HAP-1 (cell line): ENCODE results near the gene NCBP2L.

Experiments used
- DNase-seq, 2 experiments: peaks; one replicate each; pipeline ENCODE4 v3.0.0-alpha.2; 2016 to 2020; ENCODE audit warnings: low spot score in 2 of 2
- H3K27me3 ChIP-seq: fragments of 250-450 bp; sonication (Bioruptor Pico); 2 replicates; pipeline ENCODE4 v1.5.1; 2020; ENCODE audit warnings: low read depth, mild to moderate bottlenecking, moderate library complexity
- H3K36me3 ChIP-seq: fragments of 250-450 bp; sonication (Bioruptor Pico); replicated peaks from 2 replicates; pipeline ENCODE4 v1.5.1; 2020; ENCODE audit warnings: mild to moderate bottlenecking
- H3K4me1 ChIP-seq: fragments of 250-450 bp; sonication (Bioruptor Pico); 2 replicates; pipeline ENCODE4 v1.5.1; 2020; ENCODE audit warnings: mild to moderate bottlenecking
- H3K4me3 ChIP-seq: fragments of 250-450 bp; sonication (Bioruptor Pico); 2 replicates; pipeline ENCODE4 v1.5.1; 2020; ENCODE audit warnings: mild to moderate bottlenecking, moderate library complexity
- H3K9me3 ChIP-seq: fragments of 250-450 bp; sonication (Bioruptor Pico); 2 replicates; pipeline ENCODE4 v1.5.1; 2020; ENCODE audit warnings: mild to moderate bottlenecking, moderate library complexity
- in situ Hi-C: fragments of 300-500 bp; cut with MboI; formaldehyde crosslinking; loops from 3 replicates; pipeline ENCODE4 v1.14.3; 2020; ENCODE audit warnings: low sequenced_read_pairs, inconsistent platforms, mixed read lengths

Gene NCBP2L

DNA sequence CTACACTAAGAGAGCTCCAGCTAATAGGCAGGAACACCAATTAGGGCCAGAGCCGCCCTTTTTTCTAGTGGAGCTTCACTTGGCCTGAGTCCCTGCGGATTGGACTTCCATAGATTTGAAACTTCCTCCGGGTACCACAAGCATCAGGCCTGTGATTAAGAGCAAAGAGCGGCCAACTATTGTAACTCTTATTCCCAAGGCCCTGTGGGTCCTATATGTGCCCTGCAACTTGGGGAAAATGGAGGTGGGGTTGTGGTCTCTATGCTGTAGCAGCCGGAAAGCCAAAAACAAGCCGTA lies at the start of gene NCBP2L:
Gene NCBP2L, plus strand, starts transcription at position 198 of the 297 bp plus-strand sequence. CDS start 16,488 bp downstream, outside the sequence.
- H3K36me3 ChIP-seq, result no peaks in the 10 kb centered on the region
- H3K9me3 ChIP-seq, result no peaks in the 10 kb centered on the region
- in situ Hi-C loops, result loop anchor here (5.0 to 25.0 kb wide), 3 partner anchors 115 to 790 kb away; no protein-coding TSS in a partner anchor
- H3K27me3 ChIP-seq, result no peaks in the 10 kb centered on the region
- H3K4me3 ChIP-seq, result peak within 1 kb of the TSS; percentile 36
- no peak for DNase-seq
- peaks cover 16% of the 10 kb centered on the region for H3K4me1 ChIP-seq

DNA sequence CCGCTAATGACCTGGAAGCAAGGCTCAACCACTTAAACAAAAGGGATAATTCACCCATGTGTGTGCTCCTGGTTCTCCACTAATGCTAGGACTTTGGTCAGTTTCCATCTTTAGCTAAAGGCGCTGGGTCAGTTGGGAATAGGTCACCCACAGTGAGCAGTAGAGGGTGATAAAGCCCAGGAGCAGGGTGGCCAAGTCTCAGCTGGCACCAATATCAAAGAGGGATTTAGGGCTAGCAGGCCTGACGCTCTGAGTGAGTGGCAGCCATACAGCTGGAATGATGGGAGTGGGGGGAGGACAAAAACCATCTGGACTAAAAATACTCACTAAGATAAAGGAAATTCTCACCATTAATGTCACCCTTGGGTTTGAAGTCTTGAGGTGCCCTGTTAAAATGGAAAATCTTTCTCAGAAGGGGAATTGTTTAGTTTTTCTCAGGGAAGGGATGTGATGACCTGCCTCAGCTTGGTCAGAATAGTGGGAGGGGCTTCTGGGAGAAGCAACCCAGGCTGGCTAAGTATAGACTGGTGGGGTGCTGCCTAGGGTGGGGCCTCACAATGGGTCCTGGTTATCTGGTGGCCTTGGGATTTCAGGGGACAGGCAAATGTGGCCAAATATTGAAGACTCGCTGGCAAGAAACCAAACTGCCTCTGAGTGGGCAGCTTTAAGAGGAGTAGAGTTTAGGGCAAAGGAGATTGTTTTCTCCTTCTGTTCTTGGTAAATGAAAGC lies 49.0 kb upstream of the NCBP2L start:
- H3K9me3 ChIP-seq, result no peaks in the 10 kb centered on the region
- H3K27me3 ChIP-seq, result no peaks in the 10 kb centered on the region
- no peak overlapping the region for H3K4me3 ChIP-seq
- no peaks in the 10 kb centered on the region for H3K36me3 ChIP-seq
- H3K4me1 ChIP-seq, result peaks cover 22% of the 10 kb centered on the region
- no peak for DNase-seq
- in situ Hi-C loops, result no loop called here

DNA sequence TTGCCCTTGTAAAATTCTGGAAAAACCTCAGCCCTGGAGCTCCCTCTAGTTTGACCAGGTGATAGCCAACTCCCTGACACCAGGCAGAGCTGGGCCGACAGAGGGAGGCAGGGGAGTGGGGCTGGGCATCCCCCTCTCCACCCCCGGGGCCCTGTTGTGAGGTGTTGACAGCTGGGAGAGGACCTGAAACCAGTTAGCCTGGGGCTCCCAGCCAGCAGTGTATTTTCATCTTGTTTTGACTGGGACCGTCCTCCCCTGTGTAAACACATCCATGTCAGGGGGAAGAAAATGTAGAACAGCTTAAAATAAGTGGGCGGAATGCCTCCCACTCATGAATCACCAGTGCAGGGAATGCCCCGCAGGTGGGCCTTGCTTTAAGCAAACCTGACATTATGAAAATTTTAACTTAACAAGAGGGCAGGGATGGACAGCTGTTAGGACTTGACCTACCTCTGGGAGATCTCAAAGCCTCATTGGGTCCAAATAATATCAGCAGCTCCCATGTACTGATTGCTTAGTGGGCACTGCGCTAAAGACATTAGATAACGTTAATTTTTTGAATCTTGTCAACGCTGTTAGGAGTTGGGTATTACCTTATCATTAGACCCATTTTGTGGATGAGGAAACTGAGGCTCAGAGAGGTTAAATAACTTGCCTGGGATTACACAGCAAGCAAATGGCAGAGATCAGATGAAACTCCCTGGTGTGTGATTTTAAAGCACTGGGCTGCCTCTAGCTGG lies 47.8 kb upstream of the NCBP2L start:
- H3K9me3 ChIP-seq, result no peaks in the 10 kb centered on the region
- no peak overlapping the region for H3K4me3 ChIP-seq
- no peaks in the 10 kb centered on the region for H3K27me3 ChIP-seq
- peaks cover 22% of the 10 kb centered on the region for H3K4me1 ChIP-seq
- in situ Hi-C loops, result no loop called here
- no peaks in the 10 kb centered on the region for H3K36me3 ChIP-seq
- DNase-seq, result peak in 1 of 2 experiments; percentile 30

DNA sequence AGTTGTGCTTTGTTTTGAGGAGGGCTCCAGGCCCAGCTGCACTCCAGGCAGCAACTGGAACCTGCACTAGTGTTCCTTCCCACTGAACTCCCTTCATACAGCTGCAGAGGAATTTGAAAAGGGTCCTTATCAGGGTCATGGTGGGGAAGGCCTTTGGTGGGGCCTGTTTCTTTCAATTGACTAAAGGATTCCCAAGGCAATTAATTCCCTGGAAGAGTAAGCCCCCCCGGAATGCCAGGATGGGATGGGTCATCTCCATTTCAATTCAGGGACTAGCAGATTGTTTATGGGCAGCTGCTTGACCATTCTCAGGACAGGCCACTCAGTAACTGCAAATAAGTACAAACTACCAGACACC lies 47.3 kb upstream of the NCBP2L start:
- in situ Hi-C loops, result no loop called here
- H3K4me1 ChIP-seq, result peaks cover 22% of the 10 kb centered on the region

DNA sequence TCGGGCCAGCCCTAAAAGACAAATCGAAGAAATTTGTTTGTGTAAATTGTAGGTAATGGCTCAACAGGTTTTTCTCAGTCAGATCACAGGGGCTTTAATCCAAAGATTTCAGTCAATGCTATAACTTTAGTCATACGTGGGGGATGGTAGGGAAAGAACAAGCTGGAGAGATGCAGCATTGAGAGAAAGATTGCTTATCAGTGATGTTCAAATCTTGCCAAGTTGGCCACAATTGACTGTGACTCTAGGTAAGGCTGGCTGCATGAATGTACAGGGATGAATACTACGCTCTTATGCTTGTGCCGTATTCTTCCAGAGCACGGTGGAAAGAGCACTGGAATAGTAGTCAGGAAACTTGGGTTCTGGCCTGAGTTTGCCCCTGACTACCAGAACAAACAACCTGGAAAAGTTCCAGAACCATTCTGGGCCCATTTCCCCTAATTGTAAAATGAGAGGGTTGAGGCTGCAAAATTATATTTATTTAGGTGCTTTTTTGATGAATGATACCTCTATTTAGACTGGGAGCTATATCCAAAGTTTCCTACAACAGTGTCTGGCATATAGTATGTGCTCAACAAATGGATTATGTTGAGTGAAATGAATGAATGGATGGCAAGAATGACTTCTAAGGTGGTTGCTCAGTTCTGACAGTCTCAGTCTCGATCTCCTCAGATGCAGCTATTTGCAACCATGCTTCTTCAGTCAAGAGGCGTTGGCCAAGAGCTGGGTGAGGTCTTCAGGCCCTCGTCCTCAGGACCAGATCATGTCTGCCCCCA lies 46.4 kb upstream of the NCBP2L start:
- DNase-seq, result no peak
- no peaks in the 10 kb centered on the region for H3K9me3 ChIP-seq
- H3K4me1 ChIP-seq, result peaks cover 22% of the 10 kb centered on the region
- H3K4me3 ChIP-seq, result no peak overlapping the region
- H3K27me3 ChIP-seq, result no peaks in the 10 kb centered on the region
- H3K36me3 ChIP-seq, result no peaks in the 10 kb centered on the region
- in situ Hi-C loops, result no loop called here

More for the DNA sequence above, 47.3 kb upstream of the NCBP2L start:
- Histone ChIP-seq H3K9me3 (no peaks in the 10 kb centered on the region), H3K36me3 (no peaks in the 10 kb centered on the region), H3K27me3 (no peaks in the 10 kb centered on the region), H3K4me3 (no peak overlapping the region)
- no peak for DNase-seq

DNA sequence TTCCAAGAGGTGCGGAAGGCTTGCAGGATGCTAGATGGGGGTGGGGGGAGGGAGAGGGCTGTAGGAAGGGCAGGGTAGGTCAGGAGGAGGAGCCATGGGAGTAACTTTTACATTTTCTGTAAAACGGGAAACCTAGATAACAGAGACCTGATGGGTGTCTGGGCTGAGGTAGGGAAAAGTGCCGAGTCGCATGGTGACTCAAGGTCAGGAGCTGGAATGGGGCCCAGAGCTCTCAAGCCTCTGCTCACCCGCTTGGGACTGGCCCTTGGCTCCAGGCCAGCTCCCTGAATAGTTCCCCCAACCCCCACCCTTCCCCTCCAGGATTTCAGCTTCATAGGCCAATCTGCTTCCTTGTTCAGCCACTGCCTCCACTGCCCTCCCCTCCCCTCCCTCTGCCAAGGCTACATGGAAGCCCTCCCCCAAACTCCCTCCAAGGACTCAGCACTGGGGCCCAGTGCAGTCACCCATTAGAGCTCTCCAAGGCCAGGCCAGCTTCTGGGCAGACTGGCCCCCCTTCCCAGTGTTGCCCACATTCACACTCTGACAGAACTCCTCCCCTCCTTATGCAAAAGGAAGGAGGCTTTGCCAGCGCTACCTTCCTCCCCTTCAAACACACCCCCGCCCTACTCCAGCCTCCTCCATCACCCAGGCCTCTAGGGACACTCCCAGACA lies 45.6 kb upstream of the NCBP2L start:
- in situ Hi-C loops, result no loop called here
- no peaks in the 10 kb centered on the region for H3K36me3 ChIP-seq
- DNase-seq, result peak; percentile 60 to 82

DNA sequence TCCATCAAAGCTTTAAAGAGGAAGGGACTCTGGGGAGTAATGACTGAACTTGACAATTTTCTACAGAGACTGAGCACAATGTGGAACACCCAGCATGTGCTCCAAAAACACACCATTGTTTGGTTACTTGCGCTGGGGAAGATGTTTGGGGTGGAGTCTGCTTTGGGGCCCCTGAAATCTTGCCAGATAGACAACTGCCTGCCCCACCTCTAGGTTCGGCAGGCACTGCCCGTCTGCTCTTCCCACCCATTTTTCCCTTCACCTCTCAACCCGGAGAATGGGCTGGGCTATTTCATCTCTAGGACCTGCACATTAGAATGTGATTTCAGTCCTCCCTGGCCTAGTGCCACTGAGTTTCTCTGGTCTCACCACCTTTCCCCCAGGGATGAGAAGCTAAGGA lies 43.8 kb upstream of the NCBP2L start:
- Histone ChIP-seq H3K4me3 (no peak overlapping the region), H3K27me3 (no peaks in the 10 kb centered on the region), H3K4me1 (peaks cover 22% of the 10 kb centered on the region), H3K9me3 (no peaks in the 10 kb centered on the region), H3K36me3 (no peaks in the 10 kb centered on the region)
- no peak for DNase-seq
- in situ Hi-C loops, result no loop called here

More for the DNA sequence above, 45.6 kb upstream of the NCBP2L start:
- Histone ChIP-seq H3K4me3 (no peak overlapping the region), H3K27me3 (no peaks in the 10 kb centered on the region), H3K9me3 (no peaks in the 10 kb centered on the region), H3K4me1 (peaks cover 22% of the 10 kb centered on the region)

DNA sequence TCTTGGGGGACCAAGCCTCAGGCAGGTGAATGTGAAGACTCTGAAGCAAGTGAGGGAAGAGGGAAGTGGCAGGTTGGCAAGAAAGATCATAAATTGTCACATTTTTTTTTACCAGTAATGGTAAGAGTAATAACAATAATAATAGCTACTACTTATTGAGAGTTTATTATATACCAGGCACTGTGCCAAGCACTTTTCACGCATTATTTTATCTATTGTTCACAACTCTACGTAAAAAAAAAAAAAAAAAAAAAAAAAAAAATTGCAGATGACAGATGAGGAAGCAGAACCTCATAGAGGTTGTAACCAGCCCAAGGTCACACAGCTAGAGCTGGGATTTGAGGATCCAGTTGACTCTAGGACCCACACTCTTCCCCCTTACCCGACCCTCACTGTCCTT lies 42.9 kb upstream of the NCBP2L start:
- Histone ChIP-seq H3K27me3 (no peaks in the 10 kb centered on the region), H3K9me3 (no peaks in the 10 kb centered on the region), H3K4me1 (peaks cover 22% of the 10 kb centered on the region), H3K36me3 (no peaks in the 10 kb centered on the region), H3K4me3 (no peak overlapping the region)
- in situ Hi-C loops, result no loop called here
- DNase-seq, result no peak

DNA sequence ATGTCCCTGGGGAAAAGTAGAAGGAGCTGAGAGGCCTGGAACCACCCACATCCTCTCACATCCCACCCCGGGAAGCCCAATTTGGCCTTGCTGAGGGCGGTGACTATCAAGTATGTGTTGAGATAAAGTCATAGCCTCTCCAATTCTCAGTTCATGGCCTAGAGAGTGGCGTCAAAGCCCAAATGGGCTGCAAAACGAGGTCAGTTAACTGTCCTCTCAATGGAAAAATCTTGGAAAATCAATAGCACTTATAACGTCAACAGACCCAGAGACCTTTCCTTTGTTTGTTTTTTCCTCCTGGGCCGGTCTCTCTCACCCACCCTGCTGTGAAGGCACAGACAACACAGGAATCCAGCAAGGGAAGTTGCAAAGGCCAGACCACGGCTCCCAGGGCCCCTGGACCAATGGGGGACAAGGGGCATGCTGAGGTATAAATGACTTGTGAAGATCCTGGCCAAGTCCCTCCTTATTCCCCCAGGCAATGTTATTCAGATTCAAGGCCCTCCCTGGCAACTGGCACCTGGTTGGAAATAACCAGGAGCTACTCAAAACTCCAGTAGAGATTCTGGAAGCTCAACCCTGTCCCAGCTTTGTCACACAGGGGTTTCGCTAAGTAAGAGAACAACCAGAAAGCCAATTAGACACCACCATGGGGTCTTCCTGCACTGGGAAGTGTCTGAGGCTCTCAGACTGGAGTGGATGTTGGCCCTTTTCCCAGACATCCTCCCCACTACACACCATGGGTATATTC lies 40.6 kb upstream of the NCBP2L start:
- DNase-seq, result no peak
- Histone ChIP-seq H3K9me3 (no peaks in the 10 kb centered on the region), H3K36me3 (no peaks in the 10 kb centered on the region), H3K27me3 (no peaks in the 10 kb centered on the region), H3K4me3 (no peak overlapping the region), H3K4me1 (peaks cover 12% of the 10 kb centered on the region)
- in situ Hi-C loops, result no loop called here

DNA sequence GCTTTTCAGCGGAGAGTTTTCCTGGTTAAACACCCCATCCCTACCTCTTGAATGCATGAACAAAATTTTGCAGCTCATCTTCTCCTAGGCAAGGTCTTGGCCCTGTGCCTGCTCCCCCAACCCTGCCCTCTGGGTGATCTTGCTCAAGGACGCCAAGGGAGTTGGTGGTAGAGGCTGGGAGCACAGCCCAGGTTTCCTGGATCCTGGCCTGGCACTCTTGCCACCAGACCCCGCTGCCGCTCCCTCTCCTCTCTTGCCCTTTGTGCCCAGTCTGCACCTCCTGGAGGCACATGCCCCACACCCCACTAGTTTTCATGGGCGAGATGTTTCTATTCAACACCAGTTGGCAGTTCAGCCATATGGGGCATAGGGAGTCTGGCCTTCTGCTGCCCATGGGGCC lies 39.3 kb upstream of the NCBP2L start:
- Histone ChIP-seq H3K9me3 (no peaks in the 10 kb centered on the region), H3K27me3 (no peaks in the 10 kb centered on the region), H3K4me3 (no peak overlapping the region), H3K36me3 (no peaks in the 10 kb centered on the region), H3K4me1 (peaks cover 13% of the 10 kb centered on the region)
- in situ Hi-C loops, result no loop called here
- DNase-seq, result no peak

DNA sequence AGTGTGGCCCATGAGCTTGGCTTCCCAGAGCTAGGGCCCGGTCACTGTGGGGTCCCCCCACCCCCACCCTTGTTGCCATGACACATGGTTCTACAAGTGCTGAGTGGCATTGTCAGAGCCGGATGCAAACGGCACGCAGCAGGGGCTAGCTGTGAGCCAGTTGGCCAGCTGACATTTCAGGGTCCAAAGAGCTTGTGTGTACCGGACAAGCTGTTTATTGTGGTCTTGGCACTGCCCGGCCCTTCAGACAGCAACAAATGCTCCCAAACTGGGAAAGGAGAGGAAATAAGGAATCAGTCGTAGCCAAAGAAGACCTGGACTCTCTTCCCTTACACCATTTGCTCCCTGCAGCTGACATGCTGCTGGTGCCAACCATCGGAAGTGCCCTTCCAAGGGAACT lies 38.8 kb upstream of the NCBP2L start:
- DNase-seq, result no peak
- in situ Hi-C loops, result no loop called here
- H3K36me3 ChIP-seq, result no peaks in the 10 kb centered on the region
- H3K27me3 ChIP-seq, result no peaks in the 10 kb centered on the region
- H3K9me3 ChIP-seq, result no peaks in the 10 kb centered on the region
- peaks cover 13% of the 10 kb centered on the region for H3K4me1 ChIP-seq
- H3K4me3 ChIP-seq, result no peak overlapping the region

DNA sequence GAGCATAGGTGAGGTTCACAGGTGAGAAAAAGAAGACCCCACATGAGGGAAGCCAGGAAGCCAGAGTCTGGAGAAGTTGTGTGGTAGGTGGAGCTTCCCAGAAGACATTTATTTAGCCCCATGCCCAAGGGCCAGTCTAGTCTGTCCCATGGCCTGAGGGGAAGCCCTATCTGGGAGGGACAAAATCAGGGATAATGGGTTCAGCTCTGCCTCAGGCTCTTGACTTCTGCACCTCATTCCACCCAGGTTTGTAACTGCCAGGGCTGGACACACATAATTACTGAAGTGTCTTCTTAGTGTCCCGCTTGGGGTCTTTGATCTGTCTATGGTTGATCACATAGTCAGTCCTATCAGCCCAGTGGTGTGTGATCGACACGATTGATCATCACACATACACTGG lies 38.0 kb upstream of the NCBP2L start:
- Histone ChIP-seq H3K36me3 (no peaks in the 10 kb centered on the region), H3K9me3 (no peaks in the 10 kb centered on the region), H3K4me1 (peaks cover 13% of the 10 kb centered on the region), H3K4me3 (no peak overlapping the region), H3K27me3 (no peaks in the 10 kb centered on the region)
- DNase-seq, result no peak
- in situ Hi-C loops, result no loop called here

DNA sequence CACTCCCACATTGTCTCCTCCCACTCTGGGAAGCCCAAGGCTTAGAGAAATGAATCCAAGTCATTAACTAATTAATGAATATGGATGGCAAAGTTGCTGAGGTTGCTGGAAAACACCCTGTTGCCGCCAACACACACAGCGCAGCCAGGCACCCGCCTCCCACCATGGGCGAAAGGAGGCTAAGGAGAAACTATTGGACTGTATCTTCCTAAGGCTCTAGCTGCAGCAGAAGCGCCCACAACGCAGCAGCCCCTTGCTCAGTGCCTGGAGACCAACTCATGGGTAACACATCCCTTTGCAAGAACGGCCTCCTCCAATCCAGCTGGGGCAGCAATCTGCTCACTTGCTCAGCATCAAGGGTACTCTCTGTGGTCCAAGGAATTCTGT lies 36.1 kb upstream of the NCBP2L start:
- H3K4me1 ChIP-seq, result peaks cover 13% of the 10 kb centered on the region
- no peaks in the 10 kb centered on the region for H3K9me3 ChIP-seq
- no peaks in the 10 kb centered on the region for H3K27me3 ChIP-seq
- no peak overlapping the region for H3K4me3 ChIP-seq
- no peaks in the 10 kb centered on the region for H3K36me3 ChIP-seq
- DNase-seq, result no peak
- in situ Hi-C loops, result no loop called here
